Esophagus squamous epithelium (tissue), 5 donors: Measurements from ENCODE around the gene CDH12. TPM values are rescaled to one million over a fixed set of nuclear protein-coding genes. Genes with fewer than 3 reads are reported as not detected.
"Not testable (repeated sequence)": the region's sequence is repeated elsewhere in the genome, so short reads cannot be mapped to it uniquely, and the experiment has no call there.

Source experiments
- DNase-seq: peaks from one replicate; lab custom pipeline; 2025; lab: John Stamatoyannopoulos, UW
- H3K27ac ChIP-seq, 4 donors: fragments of 200-600 bp; sonication (generic); one replicate each; pipeline ENCODE4 v1.5.1; 2016 to 2019; ENCODE audit warnings: mild to moderate bottlenecking in 1 of 4
- H3K27me3 ChIP-seq, 4 donors: fragments of 200-600 bp; sonication (generic); 1 replicate in 3 of 4; 2 replicates in 1 of 4; pipeline versions ENCODE4 v1.5.1 to v1.6.0; 2017 to 2021; ENCODE audit warnings: antibody characterized with exemption in 1 of 4
- H3K36me3 ChIP-seq, 3 donors: fragments of 200-600 bp; sonication (generic); one replicate each; pipeline ENCODE4 v1.5.1; 2016 to 2019
- H3K4me1 ChIP-seq, 3 donors: fragments of 200-600 bp; sonication (generic); one replicate each; pipeline ENCODE4 v1.5.1; 2017 to 2019
- H3K4me3 ChIP-seq, 4 donors: fragments of 200-600 bp; sonication (generic); 1 replicate in 3 of 4; 2 replicates in 1 of 4; pipeline ENCODE4 v1.5.1; 2016 to 2019; ENCODE audit warnings: mild to moderate bottlenecking in 2 of 4, moderate library complexity in 1 of 4
- H3K9me3 ChIP-seq, 3 donors: fragments of 200-600 bp; sonication (generic); one replicate each; pipeline ENCODE4 v1.5.1; 2016 to 2019
- POLR2A ChIP-seq, 4 donors: fragments of 450-650 bp; IDR thresholded peaks; one replicate each; pipeline ENCODE4 v1.6.1; 2017; ENCODE audit warnings: antibody characterized with exemption in 4 of 4, mild to moderate bottlenecking in 4 of 4, moderate library complexity in 3 of 4
- WGBS, 2 donors: methylation state at CpG; one replicate each; pipeline ENCODE4 v1.1.5; 2018; 5-methylcytosine and 5-hydroxymethylcytosine counted together
- intact Hi-C: fragments of 100-400 bp; cut with DNase I; formaldehyde crosslinking; loops from one replicate; pipeline ENCODE4 v1.15.0; 2022
- total RNA-seq, 4 donors: library from RNA; depleted of rRNA; stranded (reverse); fragments of >200 nt; gene quantifications; one replicate each; pipeline ENCODE4 v1.1.0, GENCODE V29; 2016
- TF ChIP-seq, protein P1 (sequence below), 6 experiments: fragments of 450-650 bp in 4 of 6; fragments of 200-600 bp in 2 of 6; sonication (generic) in 2 of 6; IDR thresholded peaks; one replicate each; pipeline ENCODE4 v1.5.1; 2016 to 2019; ENCODE audit warnings: antibody characterized with exemption in 6 of 6, mild to moderate bottlenecking in 4 of 6, moderate library complexity in 4 of 6
- donor health status: DM: yes; HTN: yes; CAD: no.

Gene CDH12
- total RNA-seq, 4 donors from 2014 or later: not detected

DNA sequence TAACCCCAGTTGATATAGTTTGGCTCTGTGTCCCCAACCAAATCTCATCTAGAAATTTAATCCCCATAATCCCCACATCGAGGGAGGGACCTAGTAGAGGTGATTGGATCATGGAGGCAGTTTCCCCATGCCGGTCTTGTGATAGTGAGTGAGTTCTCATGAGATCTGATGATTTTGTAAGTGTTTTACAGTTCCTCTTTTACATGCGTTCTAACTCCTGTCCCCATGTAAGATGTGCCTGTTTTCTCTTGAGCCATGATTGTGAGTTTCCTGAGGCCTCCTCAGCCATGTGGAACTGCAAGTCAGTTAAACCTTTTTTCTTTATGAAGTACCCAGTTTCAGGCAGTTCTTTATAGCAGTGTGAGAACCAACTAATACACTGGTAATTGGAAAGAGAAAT is 73.6 kb downstream of the CDH12 start:
- WGBS, 2 donors: 61 to 67% methylated on average over 3 of the region's 3 CpGs
- TF ChIP-seq, protein P1, sequence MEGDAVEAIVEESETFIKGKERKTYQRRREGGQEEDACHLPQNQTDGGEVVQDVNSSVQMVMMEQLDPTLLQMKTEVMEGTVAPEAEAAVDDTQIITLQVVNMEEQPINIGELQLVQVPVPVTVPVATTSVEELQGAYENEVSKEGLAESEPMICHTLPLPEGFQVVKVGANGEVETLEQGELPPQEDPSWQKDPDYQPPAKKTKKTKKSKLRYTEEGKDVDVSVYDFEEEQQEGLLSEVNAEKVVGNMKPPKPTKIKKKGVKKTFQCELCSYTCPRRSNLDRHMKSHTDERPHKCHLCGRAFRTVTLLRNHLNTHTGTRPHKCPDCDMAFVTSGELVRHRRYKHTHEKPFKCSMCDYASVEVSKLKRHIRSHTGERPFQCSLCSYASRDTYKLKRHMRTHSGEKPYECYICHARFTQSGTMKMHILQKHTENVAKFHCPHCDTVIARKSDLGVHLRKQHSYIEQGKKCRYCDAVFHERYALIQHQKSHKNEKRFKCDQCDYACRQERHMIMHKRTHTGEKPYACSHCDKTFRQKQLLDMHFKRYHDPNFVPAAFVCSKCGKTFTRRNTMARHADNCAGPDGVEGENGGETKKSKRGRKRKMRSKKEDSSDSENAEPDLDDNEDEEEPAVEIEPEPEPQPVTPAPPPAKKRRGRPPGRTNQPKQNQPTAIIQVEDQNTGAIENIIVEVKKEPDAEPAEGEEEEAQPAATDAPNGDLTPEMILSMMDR (IDR thresholded peaks at IDR 0.05): no peak
- TF ChIP-seq POLR2A (IDR thresholded peaks at IDR 0.05): no peak
- Histone ChIP-seq H3K36me3 (no peaks in the 10 kb centered on the region), H3K4me3 (no peak overlapping the region), H3K9me3 (no peaks in the 10 kb centered on the region), H3K4me1 (no peaks in the 10 kb centered on the region), H3K27me3 (no peaks in the 10 kb centered on the region), H3K27ac (no peak overlapping the region)
- no peak for DNase-seq
- intact Hi-C loops: no loop called here

- DNase-seq: no peak
- TF ChIP-seq POLR2A (IDR thresholded peaks at IDR 0.05): no peak
- TF ChIP-seq, protein P1 (IDR thresholded peaks at IDR 0.05): no peak
- H3K4me1 ChIP-seq: no peaks in the 10 kb centered on the region
- intact Hi-C loops: no loop called here
- H3K27ac ChIP-seq: no peak overlapping the region
- no peaks in the 10 kb centered on the region for H3K36me3 ChIP-seq
- WGBS, 2 donors: 74 to 78% methylated on average over 6 of the region's 6 CpGs
- no peaks in the 10 kb centered on the region for H3K27me3 ChIP-seq
- no peak overlapping the region for H3K4me3 ChIP-seq
- no peaks in the 10 kb centered on the region for H3K9me3 ChIP-seq
Measured at GRCh38 chr5:22776285-22776684, 76.9 kb downstream of the CDH12 start.

DNA sequence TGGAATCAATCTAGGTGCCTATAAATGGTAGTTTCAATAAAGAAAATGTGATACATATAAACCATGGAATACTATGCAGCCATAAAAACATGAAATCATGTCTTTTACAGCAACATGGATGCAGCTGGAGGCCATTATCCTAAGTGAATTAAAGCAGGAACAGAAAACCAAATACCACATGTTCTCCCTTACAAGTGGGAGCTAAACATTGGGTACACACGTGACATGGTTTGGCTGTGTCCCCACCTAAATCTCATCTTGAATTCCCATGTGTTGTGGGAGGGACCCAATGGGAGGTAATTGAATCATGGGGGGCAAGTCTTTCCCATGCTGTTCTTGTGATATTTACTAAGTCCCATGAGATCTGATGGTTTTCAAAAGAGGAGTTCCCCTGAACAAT is 78.9 kb downstream of the CDH12 start:
- H3K9me3 ChIP-seq, H3K27me3 ChIP-seq, DNase-seq, H3K4me3 ChIP-seq, H3K4me1 ChIP-seq, intact Hi-C loops, H3K27ac ChIP-seq, H3K36me3 ChIP-seq: not testable (repeated sequence)
- 80 to 87% methylated on average over 1 of the region's 1 CpG for WGBS, 2 donors

DNA sequence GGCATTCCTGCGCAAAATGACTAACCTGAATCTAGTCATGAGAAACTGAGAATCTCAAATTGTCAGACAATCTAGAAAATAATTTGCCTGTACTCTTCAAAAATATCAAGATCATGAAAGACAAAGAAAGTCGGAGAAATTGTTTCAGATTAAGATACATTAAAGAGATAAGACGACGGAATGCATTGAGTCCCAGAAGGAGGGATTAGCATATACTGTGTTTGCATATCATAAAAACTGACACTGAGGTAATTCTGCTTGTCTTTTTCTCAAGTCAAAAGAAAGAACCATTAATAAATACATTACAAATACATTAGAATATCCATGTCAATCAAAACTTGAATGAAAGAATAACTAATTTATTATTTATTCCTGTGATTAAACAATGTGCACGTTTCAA is 88.4 kb downstream of the CDH12 start:
- no peak for TF ChIP-seq POLR2A (IDR thresholded peaks at IDR 0.05)
- TF ChIP-seq, protein P1 (IDR thresholded peaks at IDR 0.05): no peak
- H3K9me3 ChIP-seq: no peaks in the 10 kb centered on the region
- no peak for DNase-seq
- H3K4me1 ChIP-seq: no peaks in the 10 kb centered on the region
- no peak overlapping the region for H3K4me3 ChIP-seq
- no peaks in the 10 kb centered on the region for H3K27me3 ChIP-seq
- intact Hi-C loops: no loop called here
- 75 to 77% methylated on average over 5 of the region's 5 CpGs for whole genome bisulfite sequencing, 2 donors
- no peaks in the 10 kb centered on the region for H3K36me3 ChIP-seq
- no peak overlapping the region for H3K27ac ChIP-seq

GRCh38 chr5:22757776-22758175 is 95.4 kb downstream of the CDH12 start:
- Histone ChIP-seq H3K4me1 (no peaks in the 10 kb centered on the region), H3K36me3 (no peaks in the 10 kb centered on the region), H3K9me3 (no peaks in the 10 kb centered on the region), H3K27ac (no peak overlapping the region), H3K4me3 (no peak overlapping the region), H3K27me3 (no peaks in the 10 kb centered on the region)
- WGBS, 2 donors: 74 to 75% methylated on average over 4 of the region's 4 CpGs
- no peak for TF ChIP-seq POLR2A (IDR thresholded peaks at IDR 0.05)
- TF ChIP-seq, protein P1 (IDR thresholded peaks at IDR 0.05): no peak
- intact Hi-C loops: no loop called here
- DNase-seq: no peak

- TF ChIP-seq POLR2A (IDR thresholded peaks at IDR 0.05): no peak
- Histone ChIP-seq H3K27ac (no peak overlapping the region), H3K4me1 (no peaks in the 10 kb centered on the region), H3K27me3 (no peaks in the 10 kb centered on the region), H3K9me3 (no peaks in the 10 kb centered on the region), H3K4me3 (no peak overlapping the region), H3K36me3 (no peaks in the 10 kb centered on the region)
- no peak for DNase-seq
- WGBS, 2 donors: 63 to 84% methylated on average over 3 of the region's 3 CpGs
- intact Hi-C loops: no loop called here
Measured at GRCh38 chr5:22754155-22754554, 99.0 kb downstream of the CDH12 start.
